Frontal cortex (tissue), 4 donors: ENCODE data around the gene PRSS48. TPM values are rescaled to one million over a fixed set of nuclear protein-coding genes. Genes with fewer than 3 reads are reported as not detected.
"Not testable (repeated sequence)": the region's sequence is repeated elsewhere in the genome, so short reads cannot be mapped to it uniquely, and the experiment has no call there.

Source experiments
- DNase-seq, 2 donors: peaks; one replicate each; pipeline ENCODE4 v3.0.0; 2012; ENCODE audit warnings: low spot score in 2 of 2
- FAIRE-seq: peaks from 2 replicates; lab custom pipeline; 2012; peaks lifted over from hg19 to GRCh38; lab: Jason Lieb, UNC
- total RNA-seq: library from RNA; depleted of rRNA; stranded (reverse); fragments of >200 nt; gene quantifications from one replicate; pipeline ENCODE4 v1.2.3, GENCODE V29; 2014
- donor health status: control.
- donor health status: control.
- donor health status: control.

The PRSS48 gene, protein sequence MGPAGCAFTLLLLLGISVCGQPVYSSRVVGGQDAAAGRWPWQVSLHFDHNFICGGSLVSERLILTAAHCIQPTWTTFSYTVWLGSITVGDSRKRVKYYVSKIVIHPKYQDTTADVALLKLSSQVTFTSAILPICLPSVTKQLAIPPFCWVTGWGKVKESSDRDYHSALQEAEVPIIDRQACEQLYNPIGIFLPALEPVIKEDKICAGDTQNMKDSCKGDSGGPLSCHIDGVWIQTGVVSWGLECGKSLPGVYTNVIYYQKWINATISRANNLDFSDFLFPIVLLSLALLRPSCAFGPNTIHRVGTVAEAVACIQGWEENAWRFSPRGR
- not detected for total RNA-seq

DNA sequence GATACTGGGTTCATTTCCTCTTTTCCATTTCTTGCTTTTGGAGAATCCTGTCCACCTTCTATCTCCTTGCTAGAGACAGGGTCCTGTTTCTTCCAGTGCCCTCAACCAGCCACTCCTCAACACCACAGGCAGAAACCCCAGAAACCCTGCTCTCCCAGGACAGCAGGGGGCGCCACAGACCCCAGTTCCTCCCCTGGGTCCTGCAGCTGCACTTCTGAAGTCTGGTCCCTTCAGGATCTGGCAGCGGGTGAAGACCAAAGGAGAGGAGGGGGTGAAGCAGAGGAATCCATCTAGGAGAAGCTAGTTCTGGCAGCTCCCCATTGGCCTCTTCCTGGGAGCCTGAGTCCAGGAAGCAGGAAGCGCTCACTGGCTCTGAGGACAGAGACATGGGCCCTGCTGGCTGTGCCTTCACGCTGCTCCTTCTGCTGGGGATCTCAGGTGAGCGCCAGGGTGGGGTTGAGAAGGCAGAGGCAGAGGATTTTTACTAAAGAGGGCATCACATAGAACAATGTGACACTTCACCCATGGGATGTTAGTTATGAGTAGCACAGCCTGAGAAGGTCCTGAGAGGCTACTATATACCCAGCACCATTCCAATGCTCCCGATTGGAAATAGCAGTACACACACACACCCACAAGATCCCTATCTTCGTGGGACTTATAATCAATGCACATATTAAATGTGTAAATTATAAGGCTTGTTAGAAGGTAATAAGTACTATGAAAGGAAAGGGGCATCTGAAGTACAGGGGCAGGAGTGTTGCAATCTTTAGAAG, at the start of gene PRSS48:
TSS of gene PRSS48 (plus strand) at position 375 of the 776 bp plus-strand sequence. CDS start at position 387, 12 bp downstream.
- DNase-seq = peak in 1 of 2 donors; percentile 33
- no peak for FAIRE-seq

DNA sequence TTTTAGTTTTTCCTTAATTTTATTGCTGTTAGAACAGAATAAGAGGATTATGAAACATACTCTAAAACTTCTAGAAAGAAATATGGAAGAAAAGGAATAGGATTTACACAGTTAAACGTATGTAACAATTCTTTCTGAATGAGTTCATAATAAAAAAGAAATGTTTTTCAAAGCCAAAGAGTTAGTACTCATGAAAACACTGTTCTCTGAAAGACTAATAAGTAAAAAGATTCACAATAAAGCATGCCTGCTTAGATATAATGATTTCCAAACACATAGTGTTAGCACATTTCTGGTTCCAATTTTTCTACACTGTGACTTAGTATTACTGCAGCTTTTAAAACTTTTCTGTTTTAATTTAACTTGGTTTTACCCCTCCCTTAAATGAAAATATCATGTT, 49.8 kb upstream of the PRSS48 start:
- FAIRE-seq = no peak
- DNase-seq = no peak

DNA sequence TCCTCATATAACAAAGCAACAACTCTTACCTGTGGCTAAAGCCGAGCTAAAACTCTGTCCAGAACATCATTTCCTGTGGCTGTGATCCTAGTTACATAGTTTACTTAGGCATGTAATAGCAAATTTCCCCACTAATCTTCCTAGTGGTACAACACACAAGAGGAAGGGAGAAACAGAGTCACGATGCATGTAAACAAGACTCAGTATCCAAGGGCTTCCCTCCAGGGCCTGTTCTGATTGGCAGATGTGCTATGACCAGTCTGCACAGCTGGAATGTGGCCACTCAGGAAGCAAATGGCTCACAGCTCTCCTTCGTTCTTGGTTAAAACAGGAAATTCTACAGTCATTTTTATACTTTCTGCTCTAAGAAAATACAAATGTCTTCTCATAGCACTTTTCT, 49.2 kb upstream of the PRSS48 start:
- FAIRE-seq = no peak
- peak in 1 of 2 donors; percentile 38 for DNase-seq

DNA sequence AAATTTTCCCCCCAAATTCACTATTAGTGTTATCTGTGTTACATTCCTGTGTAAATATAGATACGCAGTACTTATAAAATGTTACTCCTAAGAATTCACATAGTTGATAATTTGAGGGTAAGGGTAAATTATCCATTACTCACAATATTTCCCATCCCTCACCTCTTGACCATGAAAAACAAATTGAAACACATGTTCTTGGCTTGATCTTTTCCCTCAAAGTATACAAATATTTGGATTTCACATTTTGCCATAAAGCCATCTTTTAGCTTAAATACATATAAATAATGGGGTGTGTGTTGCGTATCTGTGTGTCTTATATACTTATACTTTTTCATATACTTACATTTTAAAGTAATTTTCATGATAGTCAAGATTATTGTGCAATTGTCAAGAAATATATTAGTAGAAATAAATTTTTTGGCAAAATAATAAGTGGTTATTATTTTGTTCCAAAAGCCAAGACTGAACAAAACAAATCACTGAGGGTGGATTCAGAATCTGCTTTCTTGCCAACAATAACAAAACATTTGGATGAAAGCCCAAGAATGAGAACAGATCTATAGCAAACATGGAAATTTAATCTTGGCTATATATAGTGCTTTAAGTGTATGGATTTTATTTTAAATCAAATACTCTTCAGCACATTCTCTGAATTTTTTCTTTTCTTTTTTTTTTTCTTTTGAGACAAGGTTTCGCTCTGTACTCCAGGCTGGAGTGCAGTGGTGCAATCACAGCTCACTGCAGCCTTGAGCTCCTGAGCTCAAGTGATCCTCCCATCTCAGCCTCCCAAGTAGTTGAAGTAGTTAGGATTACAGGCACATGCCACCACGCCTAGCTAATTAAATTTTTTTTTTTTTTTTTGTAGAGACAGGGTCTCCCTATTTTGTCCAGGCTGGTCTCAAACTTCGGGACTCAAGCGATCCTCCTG, 48.5 kb upstream of the PRSS48 start:
- no peak for DNase-seq
- peak; percentile 33 for FAIRE-seq

DNA sequence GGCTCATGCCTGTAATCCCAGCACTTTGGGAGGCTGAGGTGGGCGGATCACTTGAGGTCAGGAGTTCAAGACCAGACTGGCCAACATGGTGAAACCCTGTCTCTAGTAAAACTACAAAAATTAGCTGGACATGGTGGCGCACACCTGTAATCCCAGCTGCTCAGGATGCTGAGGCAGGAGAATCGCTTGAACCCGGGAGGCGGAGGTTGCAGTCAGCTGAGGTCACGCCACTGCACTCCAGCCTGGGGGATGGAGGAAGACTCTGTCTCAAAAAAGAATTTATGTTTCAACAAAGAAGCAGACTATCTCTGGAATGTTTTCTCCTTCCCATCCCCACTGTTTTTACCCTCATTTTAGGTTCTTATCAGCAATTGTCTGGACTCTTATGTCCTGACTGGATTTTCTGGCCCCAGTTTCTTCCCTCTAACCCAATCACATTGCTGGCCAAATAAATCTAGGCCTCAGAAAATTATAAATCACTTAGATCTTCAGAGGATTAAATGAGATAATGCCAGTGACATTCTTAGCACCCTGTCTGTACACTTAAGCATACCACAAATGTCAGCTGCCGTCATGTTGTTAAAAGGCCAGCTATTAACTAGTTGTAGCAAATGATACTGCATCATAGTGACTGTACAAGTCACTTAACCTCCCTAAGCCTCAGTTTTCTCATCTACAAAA, 44.9 kb upstream of the PRSS48 start:
- no peak for FAIRE-seq
- DNase-seq = no peak

DNA sequence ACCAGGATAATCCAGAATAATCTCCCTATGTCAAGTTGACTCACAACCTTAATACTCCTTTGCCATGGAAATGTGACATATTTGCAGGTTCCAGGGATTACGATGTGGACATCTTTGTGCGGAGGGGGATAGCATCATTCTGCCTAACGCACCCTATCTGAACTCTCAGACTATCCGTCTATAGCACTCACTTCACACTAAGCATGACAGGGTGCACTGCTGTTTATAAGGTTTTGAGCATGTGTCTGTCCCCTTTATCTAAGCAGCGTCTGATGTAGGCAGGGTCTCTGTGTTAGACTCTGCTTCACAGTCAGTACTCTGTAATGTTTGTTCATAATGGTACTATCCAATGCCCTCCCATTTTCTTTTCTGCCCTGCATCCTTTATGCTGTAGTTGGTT, 43.4 kb upstream of the PRSS48 start:
- DNase-seq (no peak), FAIRE-seq (no peak)

DNA sequence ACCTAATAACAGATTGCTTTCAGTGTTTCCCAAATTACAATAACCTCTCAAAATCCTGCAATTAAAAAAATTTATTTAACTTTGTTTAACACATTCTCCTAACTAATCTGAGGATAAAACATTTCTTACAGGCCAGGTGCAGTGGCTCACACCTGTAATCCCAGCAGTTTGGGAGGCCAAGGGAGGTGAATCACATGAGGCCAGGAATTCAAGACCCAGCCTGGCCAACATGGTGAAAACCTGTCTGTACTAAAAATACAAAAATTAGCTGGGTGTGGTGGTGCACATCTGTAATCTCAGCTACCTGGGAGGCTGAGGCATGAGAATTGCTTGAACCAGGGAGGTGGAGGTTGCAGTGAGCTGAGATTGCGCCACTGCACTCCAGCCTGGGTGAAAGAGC, 41.6 kb upstream of the PRSS48 start:
- not testable (repeated sequence) for DNase-seq, FAIRE-seq

DNA sequence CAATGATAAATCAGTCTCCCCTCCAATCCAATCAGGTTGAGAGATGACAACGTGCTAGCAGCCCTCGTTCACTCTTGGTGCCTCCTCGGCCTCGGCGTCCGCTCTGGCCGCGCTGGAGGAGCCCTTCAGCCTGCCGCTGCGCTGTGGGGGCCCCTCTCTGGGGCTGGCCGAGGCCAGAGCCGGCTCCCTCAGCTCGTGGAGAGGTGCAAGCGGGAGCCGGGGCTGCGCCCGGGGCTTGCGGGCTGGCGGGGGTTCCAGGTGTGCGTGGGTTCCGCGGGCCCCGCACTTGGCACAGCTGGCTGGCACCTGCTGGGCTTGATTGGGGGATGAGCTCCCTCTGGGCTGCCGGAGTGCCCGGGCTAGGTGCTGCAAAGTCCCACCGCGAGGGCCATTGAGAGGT, 40.9 kb upstream of the PRSS48 start:
- DNase-seq = no peak
- FAIRE-seq = no peak

DNA sequence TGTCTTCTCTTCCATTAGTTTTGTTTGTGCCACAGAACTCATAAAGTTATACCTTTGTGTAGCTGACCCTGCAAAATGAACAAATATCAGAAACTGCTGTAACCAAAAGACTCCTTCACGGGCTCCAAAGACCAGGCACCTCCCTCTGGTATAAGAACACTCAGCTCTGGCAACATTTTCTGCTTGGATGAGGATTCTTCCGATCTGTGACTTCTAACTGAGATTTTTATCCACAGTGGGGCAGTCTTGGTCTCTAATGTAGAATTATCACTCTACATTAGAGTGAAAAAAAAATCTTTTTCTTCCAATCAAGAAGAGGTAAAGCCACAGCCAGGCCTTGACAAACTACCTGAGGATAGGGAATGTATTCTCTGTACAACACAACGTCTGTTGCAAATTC, 38.5 kb upstream of the PRSS48 start:
- DNase-seq (no peak), FAIRE-seq (no peak)

DNA sequence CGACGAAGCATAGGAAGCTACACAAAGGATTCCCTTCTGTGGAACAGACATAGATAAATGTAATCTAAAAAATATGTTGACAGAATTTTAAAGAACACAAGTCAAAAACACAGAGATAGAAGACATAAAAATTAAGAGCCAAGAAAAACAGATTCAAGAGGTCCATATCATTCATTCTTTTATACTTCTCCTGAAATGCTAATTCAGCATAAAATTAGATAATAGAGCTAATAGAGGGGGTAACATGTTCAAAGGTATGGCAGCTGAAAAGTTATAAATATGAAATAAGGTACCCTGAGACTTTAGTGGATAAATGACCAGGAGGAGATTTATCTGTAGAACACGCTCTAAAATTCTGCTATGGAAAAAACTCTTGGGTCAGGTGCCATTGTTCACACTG, 37.4 kb upstream of the PRSS48 start:
- FAIRE-seq (no peak), DNase-seq (no peak)

DNA sequence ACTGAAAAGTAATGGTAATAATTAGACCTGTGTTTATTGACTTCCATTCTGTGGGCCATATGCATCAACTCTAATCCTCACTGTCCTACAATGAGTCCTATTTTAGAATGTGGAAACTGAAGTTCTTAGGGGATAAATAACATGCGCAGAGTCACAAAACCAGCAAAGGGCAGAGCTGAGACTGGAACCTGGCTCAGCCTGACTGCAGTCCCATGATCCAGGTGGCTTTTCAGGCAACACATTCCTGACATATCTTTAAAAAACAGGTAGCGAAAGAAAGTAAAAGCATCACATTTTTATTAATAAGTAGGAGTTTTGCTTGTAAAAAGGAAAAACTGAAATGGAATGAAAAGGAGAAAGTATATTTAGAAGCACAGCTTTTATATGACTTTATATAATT, 34.7 kb upstream of the PRSS48 start:
- FAIRE-seq (no peak), DNase-seq (no peak)

DNA sequence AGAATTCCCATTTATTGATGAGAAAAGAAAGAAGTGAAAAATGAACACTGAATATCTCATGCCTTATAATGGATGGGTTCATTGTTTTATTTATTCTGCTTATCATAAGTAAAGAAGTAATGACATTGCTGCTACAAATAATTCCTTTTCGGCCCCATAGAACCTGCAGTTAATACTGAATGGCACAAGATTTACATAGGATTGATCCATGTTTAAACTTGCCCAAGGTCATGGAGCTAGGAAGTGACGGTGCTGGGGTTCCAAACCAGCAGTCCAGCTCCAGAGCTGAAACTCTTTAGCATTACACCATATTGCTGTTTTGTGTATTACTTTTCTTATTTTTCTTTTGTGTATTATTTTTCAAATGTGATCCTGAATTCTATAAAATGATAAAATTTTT, 30.2 kb upstream of the PRSS48 start:
- FAIRE-seq = peak; percentile 23
- no peak for DNase-seq

DNA sequence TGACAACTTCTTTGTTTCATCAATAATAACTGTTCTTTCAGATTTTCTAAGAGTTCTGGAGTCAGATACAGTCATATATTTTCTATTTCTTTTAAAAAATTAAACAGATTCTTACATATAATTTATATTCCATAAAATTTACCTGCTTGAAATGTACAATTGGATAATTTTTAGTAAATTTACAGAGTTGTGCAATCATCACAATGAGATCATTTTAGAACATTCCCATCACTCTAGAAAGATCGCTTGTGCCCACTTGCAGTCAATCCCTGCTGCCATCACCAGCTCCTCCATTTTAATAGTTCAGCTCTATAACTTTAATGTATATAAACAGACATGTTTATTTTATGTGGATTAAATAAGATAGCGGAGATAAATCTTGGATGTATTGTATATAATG, 29.6 kb upstream of the PRSS48 start:
- DNase-seq (no peak), FAIRE-seq (no peak)

DNA sequence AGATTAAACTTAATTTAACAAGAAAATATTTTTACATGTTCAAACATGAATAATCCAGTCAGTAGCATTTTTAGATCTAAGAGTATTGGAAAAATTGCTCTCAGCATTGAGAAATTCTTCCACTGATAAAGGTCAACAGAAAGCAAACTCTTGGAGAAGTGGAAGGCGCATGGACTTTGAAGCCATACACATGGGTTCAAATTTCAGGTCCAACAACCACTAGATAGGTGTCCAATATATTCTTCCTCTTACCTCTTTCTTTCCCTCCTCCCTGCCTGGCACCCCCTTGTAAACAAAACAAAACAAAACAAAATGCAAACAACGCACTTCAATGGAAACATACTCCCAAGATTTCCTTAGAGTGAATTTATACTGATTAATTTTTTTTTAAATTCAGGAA, 28.4 kb upstream of the PRSS48 start:
- DNase-seq (no peak), FAIRE-seq (no peak)

DNA sequence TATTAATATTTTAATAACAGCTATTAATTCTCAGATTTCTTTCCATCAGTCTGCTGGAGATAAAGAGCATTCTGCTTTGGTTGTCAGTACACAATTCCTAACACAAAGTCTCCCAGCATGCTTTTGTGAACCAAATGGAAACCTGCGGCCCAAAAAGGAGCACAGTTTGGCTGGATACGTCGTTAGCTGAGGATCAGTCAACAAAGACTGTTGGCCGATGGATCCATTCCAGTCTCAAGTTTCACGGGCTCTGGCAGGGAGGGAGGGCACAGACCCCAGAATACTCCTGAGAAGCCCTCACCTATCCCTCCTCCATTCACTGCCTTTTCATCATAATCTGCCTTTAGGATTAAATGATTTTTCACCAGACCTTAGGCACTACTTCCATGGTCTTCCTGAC, 26.3 kb upstream of the PRSS48 start:
- DNase-seq = no peak
- FAIRE-seq = no peak

DNA sequence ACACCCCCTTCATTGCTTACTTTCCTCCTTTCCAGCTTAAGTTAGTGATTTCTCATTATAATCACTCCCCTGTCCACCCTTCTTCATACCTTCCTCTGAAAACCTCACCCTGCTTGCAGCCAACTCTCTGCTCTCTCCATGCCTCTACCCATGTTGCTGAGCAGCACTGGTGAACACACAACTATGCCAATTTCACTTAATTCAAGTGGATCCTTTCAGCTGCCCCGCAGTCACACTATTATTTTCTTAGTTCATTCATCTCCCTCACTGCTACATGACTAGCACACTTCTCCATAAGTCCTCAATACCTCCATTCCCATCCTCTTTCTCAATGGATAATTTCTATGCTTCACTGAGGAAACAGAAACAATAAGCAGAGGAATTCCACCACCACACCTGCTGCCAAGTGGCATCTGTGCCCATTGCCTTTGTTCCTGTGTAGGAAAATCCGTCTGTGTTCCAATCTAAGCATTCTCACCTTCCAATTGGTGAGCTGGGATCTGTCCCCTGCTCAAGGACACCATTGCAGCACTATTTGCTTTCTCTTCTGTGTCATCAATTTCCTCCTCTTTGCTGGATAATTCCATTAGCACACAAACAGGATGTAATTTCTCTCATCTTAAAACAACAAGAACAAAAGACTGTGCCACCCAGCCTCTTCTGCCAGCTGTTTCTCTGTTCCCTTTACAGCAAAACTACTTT, 25.2 kb upstream of the PRSS48 start:
- no peak for FAIRE-seq

DNA sequence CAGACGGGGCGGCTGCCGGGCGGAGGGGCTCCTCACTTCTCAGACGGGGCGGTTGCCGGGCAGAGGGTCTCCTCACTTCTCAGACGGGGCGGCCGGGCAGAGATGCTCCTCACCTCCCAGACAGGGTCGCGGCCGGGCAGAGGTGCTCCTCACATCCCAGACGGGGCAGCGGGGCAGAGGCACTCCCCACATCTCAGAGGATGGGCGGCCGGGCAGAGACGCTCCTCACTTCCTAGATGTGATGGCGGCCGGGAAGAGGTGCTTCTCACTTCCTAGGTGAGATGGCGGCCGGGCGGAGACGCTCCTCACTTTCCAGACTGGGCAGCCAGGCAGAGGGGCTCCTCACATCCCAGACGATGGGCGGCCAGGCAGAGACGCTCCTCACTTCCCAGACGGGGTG, 21.7 kb upstream of the PRSS48 start:
- not testable (repeated sequence) for DNase-seq, FAIRE-seq

More for the DNA sequence above, 25.2 kb upstream of the PRSS48 start:
- no peak for DNase-seq

DNA sequence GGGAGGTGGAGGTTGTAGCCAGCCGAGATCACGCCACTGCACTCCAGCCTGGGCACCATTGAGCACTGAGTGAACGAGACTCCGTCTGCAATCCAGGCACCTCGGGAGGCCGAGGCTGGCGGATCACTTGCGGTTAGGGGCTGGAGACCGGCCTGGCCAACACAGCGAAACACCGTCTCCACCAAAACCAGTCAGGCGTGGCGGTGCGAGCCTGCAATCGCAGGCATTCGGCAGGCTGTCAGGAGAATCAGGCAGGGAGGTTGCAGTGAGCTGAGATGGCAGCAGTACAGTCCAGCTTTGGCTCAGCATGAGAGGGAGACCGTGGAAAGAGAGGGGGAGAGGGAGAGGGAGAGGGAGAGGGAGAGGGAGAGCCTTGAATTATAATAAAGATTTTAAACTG, 21.3 kb upstream of the PRSS48 start:
- FAIRE-seq = not testable (repeated sequence)

DNA sequence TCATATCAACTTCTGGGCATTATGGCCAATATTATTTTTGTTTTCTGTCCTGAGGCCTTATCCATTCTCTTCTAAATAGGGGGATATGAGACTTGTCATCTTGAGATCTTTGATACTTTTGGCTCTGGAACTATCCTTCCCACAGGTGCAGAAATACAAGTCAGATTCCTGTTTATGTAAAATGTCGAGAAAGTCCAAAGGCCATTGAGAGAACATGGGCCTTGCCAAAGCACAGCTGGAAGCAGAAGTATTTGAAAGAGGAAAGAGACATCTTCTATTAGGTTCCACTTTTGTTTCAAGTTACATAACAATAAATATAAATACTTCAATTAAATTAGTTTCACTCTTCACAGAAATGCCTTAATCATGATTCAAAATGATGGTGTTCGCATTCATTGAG, 20.8 kb upstream of the PRSS48 start:
- DNase-seq = no peak
- FAIRE-seq = no peak

More for the DNA sequence above, 21.3 kb upstream of the PRSS48 start:
- DNase-seq = not testable (repeated sequence)
